ENCODE measurements around the gene TANC1.
"Not testable (repeated sequence)": the region's sequence is repeated elsewhere in the genome, so short reads cannot be mapped to it uniquely, and the experiment has no call there.

Gene TANC1

GRCh38 chr2:159030674-159031380 lies 62.4 kb downstream of the TANC1 start:
- no peak for TF ChIP-seq CTCF (IDR thresholded peaks at IDR 0.05)
- H3K27me3 ChIP-seq, result no peaks in the 10 kb centered on the region
- H3K36me3 ChIP-seq, result no peaks in the 10 kb centered on the region
- no peak overlapping the region for H3K27ac ChIP-seq
- H3K9me3 ChIP-seq, result no peaks in the 10 kb centered on the region
- H3K4me3 ChIP-seq (ENCODE audit: low read depth in 1 of 2, low read length in 1 of 2), result no peak overlapping the region
- no peaks in the 10 kb centered on the region for H3K4me1 ChIP-seq (ENCODE audit: control insufficient read depth in 1 of 2, insufficient read depth in 1 of 2, low read depth in 1 of 2, low read length in 1 of 2)

- H3K36me3 ChIP-seq, result no peaks in the 10 kb centered on the region
- no peaks in the 10 kb centered on the region for H3K4me1 ChIP-seq (ENCODE audit: control insufficient read depth in 1 of 2, insufficient read depth in 1 of 2, low read depth in 1 of 2, low read length in 1 of 2)
- no peak overlapping the region for H3K4me3 ChIP-seq (ENCODE audit: low read depth in 1 of 2, low read length in 1 of 2)
- no peaks in the 10 kb centered on the region for H3K27me3 ChIP-seq
- TF ChIP-seq CTCF (IDR thresholded peaks at IDR 0.05), result no peak
- H3K27ac ChIP-seq, result no peak overlapping the region
- no peaks in the 10 kb centered on the region for H3K9me3 ChIP-seq
Measured at GRCh38 chr2:159032146-159032545, 63.7 kb downstream of the TANC1 start.

- Histone ChIP-seq H3K36me3 (no peaks in the 10 kb centered on the region), H3K4me1 (ENCODE audit: control insufficient read depth in 1 of 2, insufficient read depth in 1 of 2, low read depth in 1 of 2, low read length in 1 of 2) (no peaks in the 10 kb centered on the region), H3K27me3 (no peaks in the 10 kb centered on the region), H3K9me3 (no peaks in the 10 kb centered on the region), H3K4me3 (ENCODE audit: low read depth in 1 of 2, low read length in 1 of 2) (no peak overlapping the region), H3K27ac (no peak overlapping the region)
- TF ChIP-seq CTCF (IDR thresholded peaks at IDR 0.05), result no peak
Measured at GRCh38 chr2:159032580-159032979, 64.1 kb downstream of the TANC1 start.

- Histone ChIP-seq H3K4me1 (ENCODE audit: control insufficient read depth in 1 of 2, insufficient read depth in 1 of 2, low read depth in 1 of 2, low read length in 1 of 2) (no peaks in the 10 kb centered on the region), H3K36me3 (no peaks in the 10 kb centered on the region), H3K27me3 (no peaks in the 10 kb centered on the region), H3K4me3 (ENCODE audit: low read depth in 1 of 2, low read length in 1 of 2) (no peak overlapping the region), H3K27ac (no peak overlapping the region), H3K9me3 (no peaks in the 10 kb centered on the region)
- no peak for TF ChIP-seq CTCF (IDR thresholded peaks at IDR 0.05)
Measured at GRCh38 chr2:159034713-159035112, 66.3 kb downstream of the TANC1 start.

- TF ChIP-seq CTCF (IDR thresholded peaks at IDR 0.05), result no peak
- Histone ChIP-seq H3K36me3 (no peaks in the 10 kb centered on the region), H3K27me3 (no peaks in the 10 kb centered on the region), H3K4me1 (ENCODE audit: control insufficient read depth in 1 of 2, insufficient read depth in 1 of 2, low read depth in 1 of 2, low read length in 1 of 2) (no peaks in the 10 kb centered on the region), H3K27ac (no peak overlapping the region), H3K9me3 (no peaks in the 10 kb centered on the region), H3K4me3 (ENCODE audit: low read depth in 1 of 2, low read length in 1 of 2) (no peak overlapping the region)
Measured at GRCh38 chr2:159035790-159036411, 67.5 kb downstream of the TANC1 start.

GRCh38 chr2:159036461-159036860 lies 68.0 kb downstream of the TANC1 start:
- not testable (repeated sequence) for H3K4me1 ChIP-seq (ENCODE audit: control insufficient read depth in 1 of 2, insufficient read depth in 1 of 2, low read depth in 1 of 2, low read length in 1 of 2); H3K9me3 ChIP-seq; H3K27ac ChIP-seq; H3K27me3 ChIP-seq; H3K4me3 ChIP-seq (ENCODE audit: low read depth in 1 of 2, low read length in 1 of 2); H3K36me3 ChIP-seq

- not testable (repeated sequence) for H3K27me3 ChIP-seq; H3K4me1 ChIP-seq (ENCODE audit: control insufficient read depth in 1 of 2, insufficient read depth in 1 of 2, low read depth in 1 of 2, low read length in 1 of 2); H3K27ac ChIP-seq; H3K4me3 ChIP-seq (ENCODE audit: low read depth in 1 of 2, low read length in 1 of 2); H3K36me3 ChIP-seq; H3K9me3 ChIP-seq
Measured at GRCh38 chr2:159041328-159041727, 72.9 kb downstream of the TANC1 start.
